RWPE2 (cell line): Measurements from ENCODE around the gene SLN.

ENCODE experiments used
- ATAC-seq: fragments of 200-7000 bp; cut with Tn5 transposase; 3 replicates; pipeline ENCODE4 v1.9.1; 2021; ENCODE audit warnings: low read depth
- DNase-seq: peaks from one replicate; pipeline ENCODE4 v3.0.0-alpha.2; 2020; ENCODE audit warnings: low spot score
- H3K27ac ChIP-seq: fragments of 450-650 bp; 2 replicates; pipeline ENCODE4 v1.5.1; 2017; ENCODE audit warnings: mild to moderate bottlenecking; ENCODE audit not compliant: poor library complexity, severe bottlenecking
- H3K27me3 ChIP-seq: fragments of 250-450 bp; sonication (Bioruptor Pico); 2 replicates; pipeline ENCODE4 v1.5.1; 2021; ENCODE audit warnings: mild to moderate bottlenecking, moderate library complexity; ENCODE audit not compliant: insufficient read depth, poor library complexity, severe bottlenecking
- H3K36me3 ChIP-seq: fragments of 250-450 bp; sonication (Bioruptor Pico); 2 replicates; pipeline ENCODE4 v1.5.1; 2020; ENCODE audit warnings: low read depth, mild to moderate bottlenecking, moderate library complexity
- H3K4me1 ChIP-seq: fragments of 250-450 bp; sonication (Bioruptor Pico); 2 replicates; pipeline ENCODE4 v1.5.1; 2021; ENCODE audit warnings: mild to moderate bottlenecking, moderate library complexity; ENCODE audit not compliant: insufficient read depth, poor library complexity, severe bottlenecking
- H3K4me3 ChIP-seq: fragments of 250-450 bp; sonication (Bioruptor Pico); 2 replicates; pipeline ENCODE4 v1.5.1; 2021; ENCODE audit warnings: mild to moderate bottlenecking, moderate library complexity; ENCODE audit not compliant: severe bottlenecking
- H3K9me3 ChIP-seq: fragments of 250-450 bp; sonication (Bioruptor Pico); 2 replicates; pipeline ENCODE4 v1.5.1; 2021; ENCODE audit warnings: mild to moderate bottlenecking, moderate library complexity; ENCODE audit not compliant: severe bottlenecking
- TF ChIP-seq, protein P1 (sequence below): fragments of 450-650 bp; IDR thresholded peaks from one replicate; pipeline ENCODE4 v1.5.1; 2017; ENCODE audit warnings: mild to moderate bottlenecking, moderate library complexity; ENCODE audit not compliant: poor library complexity, severe bottlenecking

Gene SLN

GRCh38 chr11:107696140-107696539 is 15.7 kb downstream of the SLN start:
- H3K9me3 ChIP-seq = no peaks in the 10 kb centered on the region
- TF ChIP-seq, protein P1, sequence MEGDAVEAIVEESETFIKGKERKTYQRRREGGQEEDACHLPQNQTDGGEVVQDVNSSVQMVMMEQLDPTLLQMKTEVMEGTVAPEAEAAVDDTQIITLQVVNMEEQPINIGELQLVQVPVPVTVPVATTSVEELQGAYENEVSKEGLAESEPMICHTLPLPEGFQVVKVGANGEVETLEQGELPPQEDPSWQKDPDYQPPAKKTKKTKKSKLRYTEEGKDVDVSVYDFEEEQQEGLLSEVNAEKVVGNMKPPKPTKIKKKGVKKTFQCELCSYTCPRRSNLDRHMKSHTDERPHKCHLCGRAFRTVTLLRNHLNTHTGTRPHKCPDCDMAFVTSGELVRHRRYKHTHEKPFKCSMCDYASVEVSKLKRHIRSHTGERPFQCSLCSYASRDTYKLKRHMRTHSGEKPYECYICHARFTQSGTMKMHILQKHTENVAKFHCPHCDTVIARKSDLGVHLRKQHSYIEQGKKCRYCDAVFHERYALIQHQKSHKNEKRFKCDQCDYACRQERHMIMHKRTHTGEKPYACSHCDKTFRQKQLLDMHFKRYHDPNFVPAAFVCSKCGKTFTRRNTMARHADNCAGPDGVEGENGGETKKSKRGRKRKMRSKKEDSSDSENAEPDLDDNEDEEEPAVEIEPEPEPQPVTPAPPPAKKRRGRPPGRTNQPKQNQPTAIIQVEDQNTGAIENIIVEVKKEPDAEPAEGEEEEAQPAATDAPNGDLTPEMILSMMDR = no peak
- peaks cover 14% of the 10 kb centered on the region for H3K4me1 ChIP-seq
- peak overlapping the region; percentile 66 for H3K27ac ChIP-seq
- ATAC-seq = peak; percentile 98
- H3K36me3 ChIP-seq = no peaks in the 10 kb centered on the region
- no peaks in the 10 kb centered on the region for H3K27me3 ChIP-seq
- DNase-seq = no peak
- no peak overlapping the region for H3K4me3 ChIP-seq

DNA sequence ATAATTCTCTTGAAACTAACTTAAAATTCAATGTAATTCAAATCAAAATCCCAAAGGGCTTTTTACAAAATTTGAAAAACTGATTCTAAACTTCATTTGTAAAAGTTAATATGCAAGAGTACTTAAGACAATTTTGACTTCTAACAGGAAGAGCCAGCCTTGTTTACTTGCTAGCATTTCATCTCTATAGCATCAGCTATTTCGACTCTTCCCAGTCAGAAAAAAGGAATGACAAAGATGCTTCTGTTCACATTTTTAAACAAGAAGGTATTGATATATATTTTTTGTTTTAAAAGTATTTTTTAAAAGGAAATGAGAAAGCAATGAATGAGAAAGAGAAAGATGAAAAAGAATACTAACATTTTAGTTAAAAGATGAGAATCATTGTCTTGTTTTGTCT is 16.4 kb downstream of the SLN start:
- Histone ChIP-seq H3K27ac (peak overlapping the region; percentile 66), H3K4me1 (peaks cover 14% of the 10 kb centered on the region), H3K9me3 (no peaks in the 10 kb centered on the region), H3K36me3 (no peaks in the 10 kb centered on the region), H3K4me3 (no peak overlapping the region), H3K27me3 (no peaks in the 10 kb centered on the region)
- no peak for ATAC-seq
- no peak for DNase-seq
- TF ChIP-seq, protein P1 = no peak

- DNase-seq (no peak), ATAC-seq (peak; percentile 50; the same call in 1 of the 3 replicates)
- TF ChIP-seq, protein P1 = no peak
- Histone ChIP-seq H3K36me3 (no peaks in the 10 kb centered on the region), H3K27me3 (no peaks in the 10 kb centered on the region), H3K27ac (no peak overlapping the region), H3K9me3 (no peaks in the 10 kb centered on the region), H3K4me1 (peaks cover 9% of the 10 kb centered on the region), H3K4me3 (no peak overlapping the region)
These were observed 20.7 kb downstream of the SLN start for GRCh38 chr11:107691000-107691750.

DNA sequence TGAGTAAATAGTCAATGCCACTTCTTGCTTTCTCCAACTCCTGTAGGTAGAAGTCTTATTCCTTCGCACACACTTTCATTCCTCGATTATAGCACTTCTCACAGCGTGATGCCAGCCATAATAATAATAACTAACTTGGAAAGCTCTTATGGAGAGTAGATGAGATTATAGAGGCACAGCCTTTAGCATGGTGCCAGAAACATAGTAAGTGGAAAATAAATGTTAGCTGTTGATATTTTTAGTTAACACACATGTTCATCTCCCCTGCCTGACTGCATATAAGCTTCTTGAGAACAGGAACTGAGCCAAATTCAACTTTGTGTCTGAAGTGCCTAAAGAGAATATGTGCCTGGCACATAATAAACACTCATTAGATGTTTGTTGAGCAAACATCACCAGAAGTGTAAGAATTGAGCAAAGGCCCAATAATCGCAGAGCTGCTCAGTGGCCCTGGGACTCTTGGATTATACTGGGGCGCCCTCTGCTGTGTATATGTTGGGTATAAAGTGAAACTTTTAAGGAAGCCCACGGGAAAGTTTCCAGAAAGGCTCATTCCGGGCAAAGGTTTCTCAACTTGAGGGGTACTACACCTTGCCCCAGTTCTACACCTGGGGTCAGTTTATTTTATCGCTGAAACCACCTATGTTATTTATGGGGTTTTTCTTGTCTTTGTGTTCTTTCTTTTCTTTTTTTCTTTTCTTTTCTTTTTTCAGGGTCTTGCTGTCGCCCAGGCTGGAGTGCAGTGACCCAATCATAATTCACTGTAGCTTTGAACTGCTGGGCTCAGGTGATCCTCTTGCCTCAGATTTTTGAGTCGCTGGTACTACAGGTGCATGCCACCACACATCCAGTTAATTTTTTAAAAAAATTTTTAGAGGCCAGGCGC is 22.3 kb downstream of the SLN start:
- no peak for DNase-seq
- TF ChIP-seq, protein P1 = peak; percentile 89
- Histone ChIP-seq H3K4me3 (no peak overlapping the region), H3K9me3 (no peaks in the 10 kb centered on the region), H3K27me3 (no peaks in the 10 kb centered on the region), H3K36me3 (no peaks in the 10 kb centered on the region), H3K4me1 (no peaks in the 10 kb centered on the region), H3K27ac (no peak overlapping the region)
- peak; percentile 83 for ATAC-seq
